Measurements from ENCODE around the gene SESN2.
A peak's percentile ranks its signal among the peaks of the same experiment; 100 is the strongest.

- TF ChIP-seq CTCF (IDR thresholded peaks at IDR 0.05; ENCODE audit: low read depth, low read length, missing input control) (no peak), SP1 (IDR thresholded peaks at IDR 0.05) (no peak), HNF4A (conservative IDR thresholded peaks at IDR 0.05) (peak; percentile 27 to 45), JUND (IDR thresholded peaks at IDR 0.05) (no peak), MAX (IDR thresholded peaks at IDR 0.05) (no peak), ATF3 (IDR thresholded peaks at IDR 0.05) (no peak), REST (IDR thresholded peaks at IDR 0.05) (peak; percentile 62), EGR1 (IDR thresholded peaks at IDR 0.05; ENCODE audit: low read depth in 2 of 2) (no peak), YY1 (IDR thresholded peaks at IDR 0.05) (no peak)
Measured at GRCh38 chr1:28323720-28324119, 64.4 kb downstream of the SESN2 start.

Measured in liver (tissue), 3 donors.